Measurements from ENCODE around the gene MTUS2. TPM values are rescaled to one million over a fixed set of nuclear protein-coding genes. Genes with fewer than 3 reads are reported as not detected.

MTUS2 gene
- total and polyA plus RNA-seq, 7 experiments from 2014 or later = 0.05 to 0.83 TPM; not detected in 5

GRCh38 chr13:28942906-28943305, 122.8 kb downstream of the MTUS2 start:
- Histone ChIP-seq H3K27ac (ENCODE audit: low read depth, low read length) (no peak overlapping the region), H3K4me1 (ENCODE audit: control insufficient read depth in 2 of 2, insufficient read depth in 2 of 2, low read length in 2 of 2) (no peaks in the 10 kb centered on the region), H3K4me3 (ENCODE audit: low read length) (no peak overlapping the region), H3K9me3 (ENCODE audit: control insufficient read depth in 2 of 3, low read length in 3 of 3) (no peaks in the 10 kb centered on the region), H3K27me3 (ENCODE audit: control insufficient read depth in 2 of 2, insufficient read depth in 2 of 2, low read length in 2 of 2) (peaks cover 0 to 4% of the 10 kb centered on the region in 2 donors), H3K36me3 (ENCODE audit: control insufficient read depth in 2 of 3, insufficient read depth in 3 of 3, low read length in 3 of 3) (no peaks in the 10 kb centered on the region)
- intact Hi-C loops (cut with micrococcal nuclease) = no loop called here
- POLR2A ChIA-PET = no interaction called here
- Mint-ChIP-seq H3K4me3 (no peak overlapping the region), H3K27ac (no peak overlapping the region), H3K36me3 (no peaks in the 10 kb centered on the region), H3K4me1 (no peaks in the 10 kb centered on the region), H3K27me3 (peaks cover 0 to 6% (median 4%) of the 10 kb centered on the region in 5 donors), H3K9me3 (peaks cover 0 to 8% (median 0%) of the 10 kb centered on the region in 11 donors)
- CTCF ChIA-PET = no interaction called here
- ATAC-seq (no peak), DNase-seq (no peak)

- Histone ChIP-seq H3K4me1 (ENCODE audit: control insufficient read depth in 2 of 2, insufficient read depth in 2 of 2, low read length in 2 of 2) (no peaks in the 10 kb centered on the region), H3K4me3 (ENCODE audit: low read length) (no peak overlapping the region), H3K27me3 (ENCODE audit: control insufficient read depth in 2 of 2, insufficient read depth in 2 of 2, low read length in 2 of 2) (no peaks in the 10 kb centered on the region), H3K9me3 (ENCODE audit: control insufficient read depth in 2 of 3, low read length in 3 of 3) (no peaks in the 10 kb centered on the region), H3K36me3 (ENCODE audit: control insufficient read depth in 2 of 3, insufficient read depth in 3 of 3, low read length in 3 of 3) (no peaks in the 10 kb centered on the region), H3K27ac (ENCODE audit: low read depth, low read length) (no peak overlapping the region)
- Mint-ChIP-seq H3K36me3 (no peaks in the 10 kb centered on the region), H3K9me3 (peaks cover 0 to 6% (median 5%) of the 10 kb centered on the region in 11 donors), H3K4me3 (no peak overlapping the region), H3K4me1 (no peaks in the 10 kb centered on the region), H3K27ac (no peak overlapping the region), H3K27me3 (peaks cover 0 to 14% (median 3%) of the 10 kb centered on the region in 5 donors)
- ChIA-PET POLR2A (no interaction called here), CTCF (no interaction called here)
- DNase-seq (no peak), ATAC-seq (no peak)
- intact Hi-C loops (cut with micrococcal nuclease) = no loop called here
These were observed 133.7 kb downstream of the MTUS2 start for GRCh38 chr13:28953714-28954418.

- H3K4me3 Mint-ChIP-seq = no peak overlapping the region
- Histone ChIP-seq H3K9me3 (ENCODE audit: control insufficient read depth in 2 of 3, low read length in 3 of 3) (no peaks in the 10 kb centered on the region), H3K27ac (ENCODE audit: low read depth, low read length) (no peak overlapping the region), H3K4me1 (ENCODE audit: control insufficient read depth in 2 of 2, insufficient read depth in 2 of 2, low read length in 2 of 2) (no peaks in the 10 kb centered on the region), H3K27me3 (ENCODE audit: control insufficient read depth in 2 of 2, insufficient read depth in 2 of 2, low read length in 2 of 2) (no peaks in the 10 kb centered on the region), H3K4me3 (ENCODE audit: low read length) (no peak overlapping the region), H3K36me3 (ENCODE audit: control insufficient read depth in 2 of 3, insufficient read depth in 3 of 3, low read length in 3 of 3) (no peaks in the 10 kb centered on the region)
- no peak overlapping the region for H3K27ac Mint-ChIP-seq
- no peak for DNase-seq
- H3K9me3 Mint-ChIP-seq = peaks cover 0 to 6% (median 4%) of the 10 kb centered on the region in 11 donors
- H3K27me3 Mint-ChIP-seq = peaks cover 0 to 12% (median 3%) of the 10 kb centered on the region in 5 donors
- ChIA-PET POLR2A (no interaction called here), CTCF (no interaction called here)
- peaks cover 0 to under 1% (median 0%) of the 10 kb centered on the region in 7 donors for H3K4me1 Mint-ChIP-seq
- ATAC-seq = no peak
- H3K36me3 Mint-ChIP-seq = no peaks in the 10 kb centered on the region
- intact Hi-C loops (cut with micrococcal nuclease) = no loop called here
These were observed 134.2 kb downstream of the MTUS2 start for GRCh38 chr13:28954419-28954725.

GRCh38 chr13:28954810-28955209, 134.7 kb downstream of the MTUS2 start:
- no peak for DNase-seq

GRCh38 chr13:28955264-28955966, 135.3 kb downstream of the MTUS2 start:
- H3K4me1 Mint-ChIP-seq = peaks cover 0 to 1% (median 0%) of the 10 kb centered on the region in 7 donors
- Histone ChIP-seq H3K4me1 (ENCODE audit: control insufficient read depth in 2 of 2, insufficient read depth in 2 of 2, low read length in 2 of 2) (no peaks in the 10 kb centered on the region), H3K27me3 (ENCODE audit: control insufficient read depth in 2 of 2, insufficient read depth in 2 of 2, low read length in 2 of 2) (no peaks in the 10 kb centered on the region), H3K27ac (ENCODE audit: low read depth, low read length) (no peak overlapping the region), H3K4me3 (ENCODE audit: low read length) (no peak overlapping the region), H3K36me3 (ENCODE audit: control insufficient read depth in 2 of 3, insufficient read depth in 3 of 3, low read length in 3 of 3) (no peaks in the 10 kb centered on the region), H3K9me3 (ENCODE audit: control insufficient read depth in 2 of 3, low read length in 3 of 3) (no peaks in the 10 kb centered on the region)
- CTCF ChIA-PET = no interaction called here
- H3K36me3 Mint-ChIP-seq = no peaks in the 10 kb centered on the region
- intact Hi-C loops (cut with micrococcal nuclease) = no loop called here
- peaks cover 0 to 3% (median 0%) of the 10 kb centered on the region in 5 donors for H3K27me3 Mint-ChIP-seq
- POLR2A ChIA-PET = no interaction called here
- H3K27ac Mint-ChIP-seq = no peak overlapping the region
- H3K9me3 Mint-ChIP-seq = peaks cover 0 to 6% (median 3%) of the 10 kb centered on the region in 11 donors
- no peak overlapping the region for H3K4me3 Mint-ChIP-seq
- ATAC-seq = no peak
- DNase-seq = no peak

More at GRCh38 chr13:28954810-28955209, 134.7 kb downstream of the MTUS2 start:
- H3K27me3 ChIP-seq (ENCODE audit: control insufficient read depth in 2 of 2, insufficient read depth in 2 of 2, low read length in 2 of 2) = no peaks in the 10 kb centered on the region
- no peaks in the 10 kb centered on the region for H3K4me1 ChIP-seq (ENCODE audit: control insufficient read depth in 2 of 2, insufficient read depth in 2 of 2, low read length in 2 of 2)
- H3K27me3 Mint-ChIP-seq = peaks cover 0 to 7% (median 0%) of the 10 kb centered on the region in 5 donors
- H3K4me3 ChIP-seq (ENCODE audit: low read length) = no peak overlapping the region
- no peaks in the 10 kb centered on the region for H3K36me3 ChIP-seq (ENCODE audit: control insufficient read depth in 2 of 3, insufficient read depth in 3 of 3, low read length in 3 of 3)
- intact Hi-C loops (cut with micrococcal nuclease) = no loop called here
- peaks cover 0 to 1% (median 0%) of the 10 kb centered on the region in 7 donors for H3K4me1 Mint-ChIP-seq
- POLR2A ChIA-PET = no interaction called here
- no peak overlapping the region for H3K27ac ChIP-seq (ENCODE audit: low read depth, low read length)
- H3K4me3 Mint-ChIP-seq = no peak overlapping the region
- no peaks in the 10 kb centered on the region for H3K9me3 ChIP-seq (ENCODE audit: control insufficient read depth in 2 of 3, low read length in 3 of 3)
- ATAC-seq = no peak
- peaks cover 0 to 7% (median 3%) of the 10 kb centered on the region in 11 donors for H3K9me3 Mint-ChIP-seq
- no peaks in the 10 kb centered on the region for H3K36me3 Mint-ChIP-seq
- no peak overlapping the region for H3K27ac Mint-ChIP-seq
- CTCF ChIA-PET = no interaction called here

- H3K27ac Mint-ChIP-seq = no peak overlapping the region
- POLR2A ChIA-PET = no interaction called here
These were observed 137.9 kb downstream of the MTUS2 start for GRCh38 chr13:28958018-28958417.

GRCh38 chr13:28958441-28958840, 138.3 kb downstream of the MTUS2 start:
- intact Hi-C loops (cut with micrococcal nuclease) = no loop called here
- Mint-ChIP-seq H3K9me3 (peaks cover 0 to 8% (median 5%) of the 10 kb centered on the region in 11 donors), H3K27me3 (peaks cover 0 to 5% (median 2%) of the 10 kb centered on the region in 5 donors), H3K36me3 (no peaks in the 10 kb centered on the region), H3K4me3 (no peak overlapping the region), H3K27ac (no peak overlapping the region), H3K4me1 (peaks cover 0 to 1% (median 0%) of the 10 kb centered on the region in 7 donors)
- no peak overlapping the region for H3K27ac ChIP-seq (ENCODE audit: low read depth, low read length)
- ChIA-PET CTCF (no interaction called here), POLR2A (no interaction called here)
- no peak for DNase-seq
- ATAC-seq = no peak
- H3K4me3 ChIP-seq (ENCODE audit: low read length) = no peak overlapping the region
- no peaks in the 10 kb centered on the region for H3K36me3 ChIP-seq (ENCODE audit: control insufficient read depth in 2 of 3, insufficient read depth in 3 of 3, low read length in 3 of 3)
- no peaks in the 10 kb centered on the region for H3K4me1 ChIP-seq (ENCODE audit: control insufficient read depth in 2 of 2, insufficient read depth in 2 of 2, low read length in 2 of 2)
- no peaks in the 10 kb centered on the region for H3K27me3 ChIP-seq (ENCODE audit: control insufficient read depth in 2 of 2, insufficient read depth in 2 of 2, low read length in 2 of 2)
- H3K9me3 ChIP-seq (ENCODE audit: control insufficient read depth in 2 of 3, low read length in 3 of 3) = no peaks in the 10 kb centered on the region

More at GRCh38 chr13:28958018-28958417, 137.9 kb downstream of the MTUS2 start:
- H3K27me3 Mint-ChIP-seq = peaks cover 0 to 4% (median 0%) of the 10 kb centered on the region in 5 donors
- ATAC-seq (no peak), DNase-seq (no peak)
- Histone ChIP-seq H3K4me1 (ENCODE audit: control insufficient read depth in 2 of 2, insufficient read depth in 2 of 2, low read length in 2 of 2) (no peaks in the 10 kb centered on the region), H3K27me3 (ENCODE audit: control insufficient read depth in 2 of 2, insufficient read depth in 2 of 2, low read length in 2 of 2) (no peaks in the 10 kb centered on the region), H3K9me3 (ENCODE audit: control insufficient read depth in 2 of 3, low read length in 3 of 3) (no peaks in the 10 kb centered on the region), H3K27ac (ENCODE audit: low read depth, low read length) (no peak overlapping the region), H3K36me3 (ENCODE audit: control insufficient read depth in 2 of 3, insufficient read depth in 3 of 3, low read length in 3 of 3) (no peaks in the 10 kb centered on the region), H3K4me3 (ENCODE audit: low read length) (no peak overlapping the region)
- CTCF ChIA-PET = no interaction called here
- peaks cover 0 to 8% (median 5%) of the 10 kb centered on the region in 11 donors for H3K9me3 Mint-ChIP-seq
- no peak overlapping the region for H3K4me3 Mint-ChIP-seq
- intact Hi-C loops (cut with micrococcal nuclease) = no loop called here
- H3K4me1 Mint-ChIP-seq = peaks cover 0 to 1% (median 0%) of the 10 kb centered on the region in 7 donors
- H3K36me3 Mint-ChIP-seq = no peaks in the 10 kb centered on the region
